OCI-LY1 (cell line): ENCODE measurements around the gene RAB36.

ENCODE experiments used
- CTCF ChIP-seq: fragments of 200-600 bp; sonication (generic), shearing (Covaris generic); IDR thresholded peaks from 2 replicates; pipeline ENCODE4 v1.5.1; 2017; ENCODE audit warnings: mild to moderate bottlenecking, antibody characterized with exemption, low read length, moderate library complexity, mixed read lengths
- EZH2 ChIP-seq: fragments of 200-600 bp; sonication (generic), shearing (Covaris generic); IDR thresholded peaks from 2 replicates; pipeline ENCODE4 v1.8.0; 2017; ENCODE audit warnings: borderline replicate concordance, mixed run types, mild to moderate bottlenecking, antibody characterized with exemption, low read length, moderate library complexity, mixed read lengths

- TF ChIP-seq CTCF, result no peak
- no peak for TF ChIP-seq EZH2
These were observed 23.2 kb downstream of the RAB36 start for GRCh38 chr22:23168391-23169042.
